IPS-15b (cell line): ENCODE results near the gene SPAG6.
"Not testable (repeated sequence)": the region's sequence is repeated elsewhere in the genome, so short reads cannot be mapped to it uniquely, and the experiment has no call there.

Experiments
- H3K27me3 ChIP-seq: one replicate; pipeline ENCODE4 v1.6.1; 2013; ENCODE audit warnings: low read length; ENCODE audit not compliant: control insufficient read depth, insufficient read depth
- H3K36me3 ChIP-seq: one replicate; pipeline ENCODE4 v1.6.1; 2013; ENCODE audit warnings: low read length; ENCODE audit not compliant: control insufficient read depth, insufficient read depth
- H3K4me1 ChIP-seq: one replicate; pipeline ENCODE4 v1.6.1; 2013; ENCODE audit warnings: mild to moderate bottlenecking, low read length; ENCODE audit not compliant: control insufficient read depth, insufficient read depth
- H3K4me3 ChIP-seq: one replicate; pipeline ENCODE4 v1.5.1; 2013; ENCODE audit warnings: low read depth, low read length
- H3K9ac ChIP-seq: one replicate; pipeline ENCODE4 v1.6.1; 2013; ENCODE audit warnings: low read depth, mild to moderate bottlenecking, low read length
- H3K9me3 ChIP-seq: one replicate; pipeline ENCODE4 v1.6.1; 2013; ENCODE audit warnings: mild to moderate bottlenecking, low read length; ENCODE audit not compliant: control insufficient read depth, insufficient read depth

SPAG6 gene

DNA sequence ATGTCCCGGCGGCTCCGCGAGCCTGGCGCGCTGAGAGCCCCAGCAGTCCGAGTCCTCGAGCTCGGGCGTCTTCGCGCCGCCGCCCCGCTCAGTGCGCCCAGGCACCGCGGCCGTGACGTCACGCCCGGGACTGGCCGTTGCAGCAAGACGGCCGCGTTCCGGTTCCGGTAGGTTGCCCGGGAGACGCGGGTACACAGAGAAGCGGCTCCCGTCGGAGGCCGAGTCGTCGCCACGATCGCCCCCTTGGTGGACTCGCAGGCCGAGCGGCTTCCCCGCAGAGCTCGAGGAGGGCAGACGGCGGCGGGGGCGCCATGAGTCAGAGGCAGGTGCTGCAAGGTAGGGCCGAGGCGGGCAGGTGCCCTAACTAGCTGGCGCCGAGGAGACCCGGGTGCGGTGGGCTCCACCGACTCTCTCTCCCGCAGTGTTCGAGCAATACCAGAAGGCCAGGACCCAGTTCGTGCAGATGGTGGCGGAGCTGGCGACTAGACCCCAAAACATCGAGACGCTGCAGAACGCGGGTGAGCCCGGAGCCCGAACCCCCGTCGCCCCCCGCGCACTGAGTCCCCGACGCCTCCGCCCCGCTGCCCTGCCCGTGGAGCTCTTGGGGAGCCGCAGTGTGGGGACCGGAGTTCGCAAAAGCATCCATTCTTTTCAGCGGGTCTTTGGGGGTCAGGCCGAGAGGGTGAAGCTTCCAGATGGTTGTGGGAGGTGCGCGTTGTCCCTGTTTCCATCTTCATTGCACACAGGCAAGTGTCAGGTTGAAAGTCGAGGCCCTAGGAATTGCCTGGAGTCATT lies at the start of gene SPAG6:
Gene SPAG6, plus strand, starts transcription at position 196 of the 795 bp plus-strand sequence. Its CDS starts 116 bp downstream, at position 312.
- Histone ChIP-seq H3K4me3 (peak within 1 kb of the TSS; percentile 67), H3K36me3 (no peaks in the 10 kb centered on the region), H3K9ac (no peak within 1 kb of the TSS), H3K9me3 (no peaks in the 10 kb centered on the region), H3K4me1 (peaks cover 2% of the 10 kb centered on the region), H3K27me3 (peaks cover 88% of the 10 kb centered on the region)

DNA sequence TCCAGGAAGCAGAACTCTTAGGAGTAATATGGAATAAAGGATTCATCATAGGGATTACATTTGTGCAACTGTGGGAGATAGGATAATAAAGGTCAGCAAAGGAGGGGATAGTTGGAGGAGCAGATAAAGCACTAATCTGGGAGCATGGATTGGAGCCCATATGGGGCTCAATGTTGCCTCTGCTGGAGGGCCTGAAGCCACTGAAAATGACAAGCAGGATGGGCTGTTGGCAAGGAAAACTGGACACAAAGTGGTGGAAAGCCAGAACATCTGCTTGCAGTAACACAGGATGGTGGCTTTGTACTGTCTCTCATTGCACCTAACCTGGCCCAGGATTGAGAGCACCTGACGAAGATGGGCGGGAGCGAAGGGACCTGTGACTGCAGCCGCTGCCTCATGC lies 44.1 kb upstream of the SPAG6 start:
- H3K27me3 ChIP-seq: no peaks in the 10 kb centered on the region
- H3K9ac ChIP-seq: no peak overlapping the region
- no peaks in the 10 kb centered on the region for H3K4me1 ChIP-seq
- H3K9me3 ChIP-seq: no peaks in the 10 kb centered on the region
- H3K36me3 ChIP-seq: no peaks in the 10 kb centered on the region
- no peak overlapping the region for H3K4me3 ChIP-seq

DNA sequence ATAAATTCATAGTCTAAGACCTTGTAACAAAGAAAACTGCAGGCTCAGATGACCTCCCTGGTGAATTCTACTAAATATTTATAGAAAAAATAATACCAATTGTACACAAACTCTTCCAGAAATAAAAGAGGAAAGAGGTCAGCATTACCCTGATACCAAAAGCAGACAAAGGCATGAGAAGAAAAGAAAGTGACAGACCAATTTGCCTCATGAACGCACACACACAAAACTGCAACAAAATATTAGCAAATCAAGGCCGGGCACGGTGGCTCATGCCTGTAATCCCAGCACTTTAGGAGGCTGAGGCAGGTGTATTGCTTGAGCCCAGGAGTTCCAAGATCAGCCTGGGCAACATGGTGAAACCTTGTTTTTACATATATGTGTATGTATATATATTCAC lies 41.8 kb upstream of the SPAG6 start:
- Histone ChIP-seq H3K9ac (no peak overlapping the region), H3K4me1 (no peaks in the 10 kb centered on the region), H3K36me3 (no peaks in the 10 kb centered on the region)

DNA sequence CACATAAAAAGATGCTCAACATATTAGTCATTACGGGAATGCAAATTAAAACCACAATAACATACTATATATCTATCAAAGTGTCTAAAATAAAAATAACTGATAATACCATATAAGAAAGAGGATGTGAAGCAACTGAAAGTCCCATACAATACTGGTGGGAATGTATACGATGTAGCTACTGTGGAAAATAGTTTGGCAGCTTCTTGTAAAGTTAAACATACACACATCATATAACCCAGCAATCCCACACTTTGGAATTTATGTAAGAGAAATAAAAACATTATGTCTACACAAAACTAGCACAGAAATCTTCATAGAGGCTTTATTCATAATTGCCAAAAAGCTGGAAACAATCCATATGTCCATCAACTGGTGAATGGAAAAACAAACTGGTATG lies 39.6 kb upstream of the SPAG6 start:
- peaks cover 2% of the 10 kb centered on the region for H3K27me3 ChIP-seq
- H3K36me3 ChIP-seq: no peaks in the 10 kb centered on the region
- no peak overlapping the region for H3K4me3 ChIP-seq
- no peaks in the 10 kb centered on the region for H3K9me3 ChIP-seq
- H3K9ac ChIP-seq: no peak overlapping the region
- no peaks in the 10 kb centered on the region for H3K4me1 ChIP-seq

More for the DNA sequence above, 41.8 kb upstream of the SPAG6 start:
- Histone ChIP-seq H3K27me3 (no peaks in the 10 kb centered on the region), H3K4me3 (no peak overlapping the region), H3K9me3 (no peaks in the 10 kb centered on the region)

DNA sequence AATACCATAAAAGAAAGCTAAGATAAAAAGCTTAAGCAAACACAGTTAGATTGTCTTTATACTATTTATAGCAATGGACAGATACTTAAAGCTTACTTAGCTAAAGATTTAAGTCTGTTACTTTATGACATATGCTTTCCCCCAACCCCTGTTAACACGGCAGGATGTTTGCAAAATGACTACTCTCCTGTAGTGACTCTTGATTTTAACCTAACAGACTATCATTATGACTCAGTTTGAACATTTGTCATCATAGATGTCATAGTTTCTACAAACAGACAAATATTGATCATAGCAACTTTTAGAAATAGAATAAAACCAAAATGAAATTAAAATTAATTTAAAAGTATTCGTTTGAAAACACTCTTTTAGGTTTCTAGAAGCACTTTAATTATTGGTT lies 36.9 kb upstream of the SPAG6 start:
- H3K27me3 ChIP-seq: peaks cover 20% of the 10 kb centered on the region
- H3K36me3 ChIP-seq: no peaks in the 10 kb centered on the region
- no peak overlapping the region for H3K9ac ChIP-seq
- no peaks in the 10 kb centered on the region for H3K9me3 ChIP-seq
- H3K4me1 ChIP-seq: no peaks in the 10 kb centered on the region
- H3K4me3 ChIP-seq: no peak overlapping the region

DNA sequence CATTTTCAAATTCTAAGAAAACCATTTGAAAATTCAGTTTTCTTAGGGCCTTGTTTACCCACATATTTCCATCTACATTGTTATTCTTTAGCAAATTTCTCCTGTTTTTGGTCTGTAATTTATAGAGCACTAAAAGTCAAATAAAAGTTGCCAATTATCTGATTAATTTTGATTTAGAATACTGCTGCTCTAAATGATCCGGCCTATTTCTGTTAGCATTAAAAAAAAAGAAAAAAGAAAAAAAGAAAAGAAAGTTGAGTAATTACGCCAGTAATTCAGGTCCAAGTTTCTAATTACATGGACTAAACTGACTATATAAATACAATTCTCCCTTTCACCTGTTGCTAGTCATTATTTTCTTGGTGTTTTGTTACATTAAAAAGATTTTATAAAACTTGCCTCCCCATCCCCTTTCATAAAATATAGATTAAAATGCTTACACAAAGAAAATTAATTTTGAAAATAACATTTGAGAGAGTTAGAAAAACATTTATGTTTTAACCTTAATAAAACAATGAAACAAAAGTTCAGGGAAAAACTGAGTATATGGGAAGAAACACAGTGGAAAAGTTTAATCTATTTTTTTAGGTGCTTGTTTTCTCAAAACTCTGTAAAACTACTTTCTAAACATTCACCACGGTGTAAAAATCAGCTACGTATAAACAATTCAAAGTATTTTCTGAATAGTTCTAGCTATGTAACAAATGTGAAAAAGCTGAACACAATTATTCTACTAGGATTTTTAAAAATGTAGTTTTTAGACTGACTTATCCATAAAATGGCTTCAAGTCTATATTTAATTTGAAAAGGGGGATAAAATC lies 35.9 kb upstream of the SPAG6 start:
- H3K9me3 ChIP-seq: no peaks in the 10 kb centered on the region
- no peaks in the 10 kb centered on the region for H3K4me1 ChIP-seq
- peaks cover 30% of the 10 kb centered on the region for H3K27me3 ChIP-seq
- H3K9ac ChIP-seq: no peak overlapping the region
- no peak overlapping the region for H3K4me3 ChIP-seq
- H3K36me3 ChIP-seq: no peaks in the 10 kb centered on the region

DNA sequence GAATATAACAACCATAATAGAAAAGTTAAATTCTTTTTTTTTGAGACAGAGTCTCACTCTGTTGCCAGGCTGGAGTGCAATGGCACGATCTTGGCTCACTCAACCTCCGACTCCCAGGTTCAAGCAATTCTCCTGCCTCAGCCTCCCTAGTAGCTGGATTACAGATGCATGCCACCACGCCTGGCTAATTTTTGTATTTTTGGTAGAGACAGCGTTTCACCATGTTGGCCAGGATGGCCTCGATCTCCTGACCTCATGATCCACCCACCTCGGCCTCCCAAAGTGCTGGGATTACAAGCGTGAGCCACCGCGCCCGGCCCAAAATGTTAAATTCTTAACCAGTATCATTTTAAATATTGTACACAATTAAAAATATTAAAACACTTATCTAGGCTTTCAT lies 35.3 kb upstream of the SPAG6 start:
- not testable (repeated sequence) for H3K36me3 ChIP-seq, H3K9me3 ChIP-seq, H3K9ac ChIP-seq, H3K4me3 ChIP-seq, H3K4me1 ChIP-seq
- H3K27me3 ChIP-seq: peaks cover 36% of the 10 kb centered on the region

DNA sequence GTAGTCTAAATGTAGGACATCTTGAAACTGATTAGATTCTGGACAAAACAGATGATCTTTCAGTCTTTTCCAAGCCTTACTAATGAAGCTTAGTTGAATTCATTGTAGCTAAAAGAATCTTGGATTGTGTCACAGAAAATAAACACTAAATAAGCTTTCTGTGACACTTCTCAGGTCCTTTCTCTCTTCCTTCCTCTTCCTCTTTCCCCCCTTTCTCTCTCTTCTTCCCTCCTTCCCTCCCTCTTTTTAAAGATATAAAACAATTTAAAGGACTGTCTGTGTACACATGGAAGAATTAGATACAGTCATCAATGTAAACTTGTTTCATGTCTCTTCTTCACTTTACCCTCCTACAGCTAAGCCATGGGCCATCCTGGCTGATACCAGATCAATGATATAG lies 34.4 kb upstream of the SPAG6 start:
- H3K9me3 ChIP-seq: no peaks in the 10 kb centered on the region
- no peaks in the 10 kb centered on the region for H3K4me1 ChIP-seq
- H3K27me3 ChIP-seq: peaks cover 45% of the 10 kb centered on the region
- no peaks in the 10 kb centered on the region for H3K36me3 ChIP-seq
- no peak overlapping the region for H3K4me3 ChIP-seq
- no peak overlapping the region for H3K9ac ChIP-seq

DNA sequence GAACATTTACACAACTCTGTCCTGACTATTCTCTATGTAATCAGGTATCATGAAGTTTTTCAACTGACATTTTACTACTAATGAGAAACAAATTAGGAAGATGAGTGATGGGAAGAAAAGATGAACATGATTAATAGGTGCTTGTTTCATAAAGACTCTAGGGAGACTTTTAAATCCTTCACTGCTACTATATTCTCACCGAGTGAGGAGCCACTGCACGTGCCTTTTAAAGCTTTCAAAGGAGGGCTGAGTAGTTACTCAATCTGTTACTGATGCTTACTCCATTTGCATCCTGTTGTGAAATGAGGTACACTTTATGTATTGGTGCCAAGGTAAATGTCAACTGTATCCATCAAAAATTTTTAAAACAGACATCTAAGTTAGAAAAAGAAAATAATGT lies 30.4 kb upstream of the SPAG6 start:
- peaks cover 8% of the 10 kb centered on the region for H3K4me1 ChIP-seq
- H3K36me3 ChIP-seq: no peaks in the 10 kb centered on the region
- peaks cover 78% of the 10 kb centered on the region for H3K27me3 ChIP-seq
- H3K9me3 ChIP-seq: no peaks in the 10 kb centered on the region
- H3K4me3 ChIP-seq: no peak overlapping the region
- no peak overlapping the region for H3K9ac ChIP-seq

DNA sequence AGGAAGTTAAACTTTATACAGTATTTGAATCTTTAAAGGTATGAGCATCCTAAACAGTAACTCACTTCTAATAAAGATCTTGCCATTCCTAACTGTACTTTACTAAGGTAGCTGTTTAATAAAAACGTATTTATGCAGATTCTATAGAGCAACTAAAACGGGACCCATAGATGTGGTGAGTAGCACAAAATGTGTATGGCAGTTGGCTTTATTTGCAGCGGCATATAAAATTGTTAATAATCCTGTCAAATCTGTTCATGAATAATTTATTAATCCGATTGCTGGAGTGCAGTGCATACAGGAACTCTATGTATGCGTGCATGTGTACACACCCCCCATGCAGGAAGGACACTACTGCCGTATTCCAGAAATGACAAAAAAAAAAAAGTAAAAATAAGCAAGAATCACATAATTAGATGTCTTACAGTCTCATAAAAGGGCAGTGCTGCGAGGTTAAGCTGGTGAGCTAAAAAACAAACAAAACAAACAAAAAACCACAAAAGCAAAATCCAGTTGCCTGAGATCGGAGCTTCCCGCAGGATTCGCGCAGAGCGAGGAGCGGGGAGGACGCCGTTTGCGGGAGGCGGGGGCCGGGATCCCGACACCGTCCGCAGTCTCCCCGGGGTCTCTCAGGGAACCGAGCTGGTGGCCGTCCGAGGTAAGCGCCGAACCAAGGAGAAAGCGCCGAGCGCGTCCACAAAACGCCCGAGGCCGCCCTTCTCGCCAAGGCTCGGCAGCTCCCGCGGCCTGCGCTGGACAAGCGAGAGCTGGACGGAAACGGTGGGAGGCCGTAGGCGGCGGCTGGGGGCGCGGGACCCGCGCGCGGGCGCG lies 29.6 kb upstream of the SPAG6 start:
- peaks cover 8% of the 10 kb centered on the region for H3K4me1 ChIP-seq
- peaks cover 81% of the 10 kb centered on the region for H3K27me3 ChIP-seq
- no peaks in the 10 kb centered on the region for H3K9me3 ChIP-seq
- peak overlapping the region; percentile 69 for H3K4me3 ChIP-seq
- no peak overlapping the region for H3K9ac ChIP-seq
- H3K36me3 ChIP-seq: no peaks in the 10 kb centered on the region

DNA sequence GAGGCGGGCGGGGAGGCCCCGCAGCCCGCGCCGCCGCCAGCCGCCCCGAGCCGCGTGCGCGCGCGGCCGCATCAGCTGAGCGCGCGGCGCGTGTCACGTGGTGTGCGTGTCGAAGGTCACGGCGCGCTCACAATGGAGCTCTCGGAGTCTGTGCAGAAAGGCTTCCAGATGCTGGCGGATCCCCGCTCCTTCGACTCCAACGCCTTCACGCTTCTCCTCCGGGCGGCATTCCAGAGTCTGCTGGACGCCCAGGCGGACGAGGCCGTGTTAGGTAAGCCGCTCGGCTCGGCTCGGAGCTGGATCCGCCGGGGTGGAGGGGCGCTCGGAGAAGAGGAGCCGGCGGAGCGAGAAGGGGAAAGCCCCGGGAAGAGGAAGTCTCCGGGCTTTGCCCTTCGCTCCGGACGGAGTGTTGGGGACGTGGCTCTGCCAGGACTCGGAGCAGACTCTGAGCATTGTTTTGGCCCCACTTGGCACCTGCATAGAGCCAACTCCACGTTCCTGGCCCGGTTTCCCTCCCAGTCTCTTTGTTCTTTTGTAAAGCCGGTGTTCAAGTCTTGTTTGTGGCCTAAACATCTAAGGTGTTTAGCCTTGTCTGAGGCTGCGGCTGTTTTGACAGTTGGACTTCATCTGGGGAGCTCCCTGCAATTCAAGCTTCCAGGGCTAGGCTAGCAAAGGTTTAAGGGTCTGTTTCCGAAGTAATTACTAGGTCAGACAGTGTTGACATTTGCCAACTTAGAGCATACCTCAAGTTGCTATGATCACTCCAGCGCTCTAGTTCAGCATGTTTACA lies 28.8 kb upstream of the SPAG6 start, which contains the start of gene COMMD3:
Gene COMMD3, plus strand, starts transcription at position 103 of the 790 bp plus-strand sequence. Its CDS starts 30 bp downstream, at position 133.
- Histone ChIP-seq H3K9ac (no peak within 1 kb of the TSS), H3K4me3 (peak within 1 kb of the TSS; percentile 69), H3K27me3 (peaks cover 73% of the 10 kb centered on the region), H3K9me3 (no peaks in the 10 kb centered on the region), H3K4me1 (peaks cover 8% of the 10 kb centered on the region), H3K36me3 (no peaks in the 10 kb centered on the region)
